Measurements from ENCODE around the gene TMEM145.

The TMEM145 gene

GRCh38 chr19:42290136-42290522 is 23.0 kb upstream of the TMEM145 start:
- no peak for DNase-seq

- peak; percentile 84 for DNase-seq
These were observed 22.3 kb upstream of the TMEM145 start for GRCh38 chr19:42290523-42291434.

- DNase-seq, result no peak
These were observed 21.7 kb upstream of the TMEM145 start for GRCh38 chr19:42291435-42291810.

GRCh38 chr19:42292042-42292960 is 20.8 kb upstream of the TMEM145 start:
- no peak for DNase-seq

GRCh38 chr19:42292963-42293362 is 20.1 kb upstream of the TMEM145 start:
- no peak for DNase-seq

- no peak for DNase-seq
These were observed 19.6 kb upstream of the TMEM145 start for GRCh38 chr19:42293540-42293939.

- no peak for DNase-seq
These were observed 19.2 kb upstream of the TMEM145 start for GRCh38 chr19:42293948-42294347.

- no peak for DNase-seq
These were observed 18.5 kb upstream of the TMEM145 start for GRCh38 chr19:42294471-42295137.

GRCh38 chr19:42295342-42295741 is 17.8 kb upstream of the TMEM145 start:
- no peak for DNase-seq

- DNase-seq, result peak; percentile 96
These were observed 17.1 kb upstream of the TMEM145 start for GRCh38 chr19:42295831-42296525.

GRCh38 chr19:42297039-42297438 is 16.1 kb upstream of the TMEM145 start:
- DNase-seq, result no peak

GRCh38 chr19:42301646-42302203 is 11.4 kb upstream of the TMEM145 start, which contains the start of gene PRR19:
TSS of gene PRR19 (plus strand) at chr19:42302132. CDS start at chr19:42309585, 7,453 bp downstream.
- DNase-seq, result no peak

- DNase-seq, result no peak
These were observed 10.0 kb upstream of the TMEM145 start for GRCh38 chr19:42303101-42303464.

GRCh38 chr19:42303876-42304275 is 9.2 kb upstream of the TMEM145 start:
- no peak for DNase-seq

- no peak for DNase-seq
These were observed 6.5 kb upstream of the TMEM145 start for GRCh38 chr19:42306646-42307045.

GRCh38 chr19:42309686-42310085 is 3.4 kb upstream of the TMEM145 start:
- no peak for DNase-seq

- no peak for DNase-seq
These were observed 1.5 kb upstream of the TMEM145 start for GRCh38 chr19:42311657-42312056.

- DNase-seq, result no peak
These were observed 739 bp upstream of the TMEM145 start for GRCh38 chr19:42312370-42312769.

- DNase-seq, result no peak
These were observed 989 bp downstream of the TMEM145 start for GRCh38 chr19:42313840-42314755.

- DNase-seq, result no peak
These were observed 1.9 kb downstream of the TMEM145 start for GRCh38 chr19:42315024-42315423.
